ENCODE measurements around the gene SEPTIN11. TPM values are rescaled to one million over a fixed set of nuclear protein-coding genes. Genes with fewer than 3 reads are reported as not detected.

Gene SEPTIN11
- total RNA-seq: 416 TPM

DNA sequence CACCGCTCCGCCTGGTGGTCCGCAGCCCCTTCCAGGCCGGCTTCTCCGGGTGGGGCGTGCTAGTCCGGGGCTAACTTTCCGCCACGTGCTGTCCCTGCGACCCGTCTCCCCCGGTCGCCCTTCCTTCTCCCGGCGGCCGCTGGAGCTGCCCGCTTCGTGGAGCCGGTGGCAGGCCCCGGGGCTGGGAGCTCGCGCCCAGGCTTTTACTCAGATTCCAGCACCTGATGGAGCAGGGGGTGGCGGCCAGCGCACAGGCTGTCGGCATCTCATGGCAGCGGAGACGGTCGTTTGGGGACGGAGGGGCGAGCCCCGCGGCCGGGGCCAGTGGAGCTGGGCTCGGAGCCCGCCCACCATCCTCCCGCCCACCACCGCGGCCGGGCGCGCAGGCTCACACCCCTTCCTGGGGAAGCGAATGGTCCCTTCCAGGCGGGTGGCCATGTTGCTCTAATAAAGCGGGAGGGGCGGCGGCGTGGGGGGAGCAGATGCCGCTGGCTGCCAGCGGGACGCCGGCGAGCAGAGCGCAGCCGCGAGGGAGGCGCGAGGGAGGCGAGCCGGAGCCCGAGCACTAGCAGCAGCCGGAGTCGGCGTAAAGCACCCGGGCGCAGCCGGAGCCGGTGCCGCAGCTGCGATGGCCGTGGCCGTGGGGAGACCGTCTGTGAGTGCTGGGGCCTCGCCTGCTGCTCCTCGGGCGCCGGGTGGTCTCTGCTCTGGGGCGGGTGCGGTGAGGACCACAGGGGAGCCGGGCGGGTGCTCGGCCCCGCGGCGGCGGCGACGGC, at the start of gene SEPTIN11:
Gene SEPTIN11, plus strand, starts transcription at position 477 of the 776 bp plus-strand sequence. Its CDS starts 152 bp downstream, at position 629.

Other genes starting within 250 kb of the SEPTIN11 start
- gene SOWAHB, start 51.6 kb upstream of the SEPTIN11 start, total RNA-seq: 3.4 TPM
- gene CCNI, start 126.2 kb downstream of the SEPTIN11 start, total RNA-seq: 449 TPM
- gene CCNG2, start 207.5 kb downstream of the SEPTIN11 start, total RNA-seq: 114 TPM